H1 (cell line): ENCODE results near the gene HMGN2. TPM values are rescaled to one million over a fixed set of nuclear protein-coding genes. Genes with fewer than 3 reads are reported as not detected.

Experiments
- CTCF ChIA-PET: fragments of 300-600 bp; sonication (Branson Sonifier 250); formaldehyde crosslinking; loops from one replicate; lab custom pipeline; 2021; ENCODE audit not compliant: partially characterized antibody; lab: Charles Lee
- POLR2A ChIA-PET: fragments of 300-600 bp; sonication (Branson Sonifier 250); formaldehyde crosslinking; loops from one replicate; lab custom pipeline; 2021; ENCODE audit warnings: inconsistent platforms; ENCODE audit not compliant: partially characterized antibody; lab: Charles Lee
- DNase-seq, 2 experiments: peaks; one replicate each; pipeline versions ENCODE4 v3.0.0 to v3.0.0-alpha.2; 2010 to 2022; ENCODE audit warnings: low spot score in 2 of 2, low read depth in 1 of 2, mixed read lengths in 1 of 2
- FAIRE-seq: peaks from 2 replicates; lab custom pipeline; 2011; peaks lifted over from hg19 to GRCh38; lab: Jason Lieb, UNC
- H2AFZ ChIP-seq: 2 replicates; pipeline ENCODE4 v1.8.1; 2012; ENCODE audit warnings: low read length, inconsistent platforms
- H2AK5ac ChIP-seq: 2 replicates; pipeline ENCODE4 v1.6.1; 2013; ENCODE audit warnings: low read depth, low read length
- H2BK120ac ChIP-seq: replicated peaks from 2 replicates; pipeline ENCODE3; 2013; ENCODE audit warnings: low read depth, low read length, inconsistent platforms
- H2BK12ac ChIP-seq: 2 replicates; pipeline ENCODE4 v1.6.1; 2013; ENCODE audit warnings: low read depth, low read length
- H2BK15ac ChIP-seq: 2 replicates; pipeline ENCODE4 v1.6.1; 2013; ENCODE audit warnings: low read length
- H2BK20ac ChIP-seq: 2 replicates; pipeline ENCODE4 v1.6.1; 2013; ENCODE audit warnings: low read length
- H2BK5ac ChIP-seq: 2 replicates; pipeline ENCODE4 v1.6.1; 2013; ENCODE audit warnings: low read depth, low read length
- H3K14ac ChIP-seq: 2 replicates; pipeline ENCODE4 v1.6.1; 2013; ENCODE audit warnings: inconsistent platforms; ENCODE audit not compliant: insufficient read length
- H3K18ac ChIP-seq: 2 replicates; pipeline ENCODE4 v1.6.1; 2013; ENCODE audit warnings: low read length; ENCODE audit errors: extremely low read depth
- H3K23ac ChIP-seq: 2 replicates; pipeline ENCODE4 v1.6.1; 2013; ENCODE audit warnings: inconsistent platforms; ENCODE audit not compliant: insufficient read length
- H3K23me2 ChIP-seq: 2 replicates; pipeline ENCODE4 v1.6.1; 2013; ENCODE audit warnings: low read depth, low read length
- H3K27ac ChIP-seq: 2 replicates; pipeline ENCODE4 v1.6.1; 2011; ENCODE audit warnings: low read depth, low read length, inconsistent platforms
- H3K27me3 ChIP-seq, 4 experiments: replicated peaks in 1 of 4; 1 replicate in 1 of 4; 2 replicates in 3 of 4; pipeline versions ENCODE4 v1.6.1 to v1.8.1; 2011 to 2013; ENCODE audit warnings: low read length in 3 of 4, mild to moderate bottlenecking in 3 of 4, inconsistent platforms in 2 of 4, mixed read lengths in 2 of 4, moderate library complexity in 1 of 4; ENCODE audit not compliant: control insufficient read depth in 3 of 4, insufficient read depth in 3 of 4; ENCODE audit errors: extremely low read depth in 1 of 4
- H3K36me3 ChIP-seq, 4 experiments: 2 replicates each; pipeline versions ENCODE4 v1.6.1 to v1.8.1; 2011 to 2013; ENCODE audit warnings: mild to moderate bottlenecking in 4 of 4, low read length in 3 of 4, moderate library complexity in 2 of 4, control low read depth in 1 of 4, inconsistent platforms in 1 of 4; ENCODE audit not compliant: insufficient read depth in 4 of 4, control insufficient read depth in 2 of 4
- H3K4ac ChIP-seq: replicated peaks from 2 replicates; pipeline ENCODE3; 2013; ENCODE audit warnings: low read length, low read depth, mixed read lengths, inconsistent platforms; ENCODE audit not compliant: insufficient read length
- H3K4me1 ChIP-seq, 4 experiments: replicated peaks in 1 of 4; 1 replicate in 1 of 4; 2 replicates in 3 of 4; pipeline versions ENCODE4 v1.6.1 to v1.8.1; 2011 to 2013; ENCODE audit warnings: low read length in 3 of 4, inconsistent platforms in 2 of 4, mixed read lengths in 1 of 4; ENCODE audit not compliant: insufficient read depth in 4 of 4, control insufficient read depth in 3 of 4
- H3K4me2 ChIP-seq, 2 experiments: 2 replicates each; pipeline versions ENCODE4 v1.6.1 to v1.8.1; 2011 to 2013; ENCODE audit warnings: low read depth in 2 of 2, low read length in 2 of 2, control low read depth in 1 of 2, inconsistent platforms in 1 of 2, mild to moderate bottlenecking in 1 of 2; ENCODE audit not compliant: insufficient read depth in 1 of 2
- H3K4me3 ChIP-seq, 4 experiments: fragments of 200-600, 300-600 bp in 1 of 4; sonication (generic), shearing (Covaris generic), sonication (Bioruptor Twin) in 1 of 4; 2 replicates each; pipeline versions ENCODE4 v1.5.1 to v1.8.1; 2011 to 2016; ENCODE audit warnings: low read length in 4 of 4, low read depth in 3 of 4, control low read depth in 2 of 4, inconsistent platforms in 2 of 4, mild to moderate bottlenecking in 2 of 4, mixed read lengths in 1 of 4, moderate library complexity in 1 of 4; ENCODE audit not compliant: insufficient read depth in 2 of 4; ENCODE audit errors: extremely low read depth in 1 of 4
- H3K56ac ChIP-seq: replicated peaks from 2 replicates; pipeline ENCODE3; 2013; ENCODE audit warnings: low read depth, mild to moderate bottlenecking, mixed read lengths, low read length, inconsistent platforms; ENCODE audit not compliant: insufficient read length
- H3K79me1 ChIP-seq: 2 replicates; pipeline ENCODE4 v1.6.1; 2013; ENCODE audit warnings: low read depth, low read length, control low read depth
- H3K79me2 ChIP-seq, 2 experiments: 2 replicates each; pipeline versions ENCODE4 v1.6.1 to v1.8.1; 2012 to 2013; ENCODE audit warnings: low read length in 2 of 2, mild to moderate bottlenecking in 2 of 2, inconsistent platforms in 1 of 2; ENCODE audit not compliant: insufficient read depth in 2 of 2, control insufficient read depth in 1 of 2
- H3K9ac ChIP-seq, 4 experiments: replicated peaks in 1 of 4; 1 replicate in 1 of 4; 2 replicates in 3 of 4; pipeline versions ENCODE4 v1.6.1 to v1.8.1; 2011 to 2013; ENCODE audit warnings: low read depth in 3 of 4, low read length in 3 of 4, control low read depth in 2 of 4, mild to moderate bottlenecking in 2 of 4, moderate library complexity in 2 of 4, inconsistent platforms in 1 of 4; ENCODE audit errors: extremely low read depth in 1 of 4
- H3K9me3 ChIP-seq, 2 experiments: 2 replicates each; pipeline versions ENCODE4 v1.6.1 to v1.8.1; 2012 to 2013; ENCODE audit warnings: mild to moderate bottlenecking in 2 of 2, moderate library complexity in 2 of 2, control low read depth in 1 of 2, inconsistent platforms in 1 of 2, low read depth in 1 of 2, low read length in 1 of 2, mixed read lengths in 1 of 2; ENCODE audit not compliant: insufficient read depth in 2 of 2
- H4K20me1 ChIP-seq, 2 experiments: replicated peaks in 1 of 2; 2 replicates each; pipeline versions ENCODE3 to v1.8.1; 2011 to 2013; ENCODE audit warnings: inconsistent platforms in 2 of 2, low read length in 2 of 2, mild to moderate bottlenecking in 1 of 2; ENCODE audit not compliant: insufficient read depth in 2 of 2, control insufficient read depth in 1 of 2
- H4K5ac ChIP-seq: 2 replicates; pipeline ENCODE4 v1.6.1; 2013; ENCODE audit warnings: low read length, low read depth, mixed read lengths, inconsistent platforms; ENCODE audit not compliant: insufficient read length
- H4K8ac ChIP-seq: 2 replicates; pipeline ENCODE4 v1.8.0; 2013; ENCODE audit warnings: mild to moderate bottlenecking, moderate library complexity, low read length, inconsistent platforms; ENCODE audit not compliant: insufficient read depth; ENCODE audit errors: extremely low read depth
- H4K91ac ChIP-seq: replicated peaks from 2 replicates; pipeline ENCODE3; 2013; ENCODE audit warnings: low read length, mixed read lengths, inconsistent platforms; ENCODE audit not compliant: insufficient read length
- ASH2L ChIP-seq: fragments of 200-600, 300-600 bp; sonication (generic); IDR thresholded peaks from one replicate; pipeline ENCODE4 v1.7.1; 2017; ENCODE audit warnings: low read length
- CBX5 ChIP-seq: fragments of 300-800, 300-1000 bp; sonication (generic); IDR thresholded peaks from 2 replicates; pipeline ENCODE4 v1.7.1; 2016; ENCODE audit warnings: antibody characterized with exemption, low read length, low read depth
- CEBPB ChIP-seq: IDR thresholded peaks from 2 replicates; pipeline ENCODE4 v1.6.1; 2012; ENCODE audit warnings: low read depth, low read length
- KDM4A ChIP-seq: IDR thresholded peaks from one replicate; pipeline ENCODE4 v1.7.1; 2012; ENCODE audit warnings: low read depth, mild to moderate bottlenecking, moderate library complexity, low read length, inconsistent platforms; ENCODE audit not compliant: severe bottlenecking
- RAD21 ChIP-seq, 2 experiments: IDR thresholded peaks in 1 of 2; conservative IDR thresholded peaks in 1 of 2; 2 replicates each; pipeline ENCODE4 v1.6.1; 2011; ENCODE audit warnings: low read depth in 2 of 2, low read length in 2 of 2, improper control_type of control experiment in 1 of 2, inconsistent platforms in 1 of 2, mild to moderate bottlenecking in 1 of 2, moderate library complexity in 1 of 2
- RBBP5 ChIP-seq: IDR thresholded peaks from 2 replicates; pipeline ENCODE4 v1.7.1; 2012; ENCODE audit warnings: low read depth, mild to moderate bottlenecking, inconsistent platforms, low read length, moderate library complexity, borderline replicate concordance
- SP4 ChIP-seq: IDR thresholded peaks from 2 replicates; pipeline ENCODE4 v1.6.1; 2012; ENCODE audit warnings: low read length, inconsistent platforms
- SUZ12 ChIP-seq: fragments of 200-600 bp; sonication (generic); IDR thresholded peaks from 2 replicates; pipeline ENCODE4 v1.6.1; 2012; ENCODE audit warnings: mild to moderate bottlenecking, inconsistent platforms, low read length, moderate library complexity, mixed read lengths
- TAF7 ChIP-seq: optimal IDR thresholded peaks from 2 replicates; pipeline ENCODE3; 2011; ENCODE audit warnings: low read depth, mild to moderate bottlenecking, inconsistent platforms, low read length, moderate library complexity, borderline replicate concordance
- TCF12 ChIP-seq: IDR thresholded peaks from 2 replicates; pipeline ENCODE4 v1.6.1; 2011; ENCODE audit warnings: low read depth, mild to moderate bottlenecking, low read length
- WGBS, 2 experiments: shearing (Covaris generic) in 1 of 2; methylation state at CpG; one replicate each; pipeline versions ENCODE4 v1.1.6 to v1.1.7; 2013 to 2015; ENCODE audit warnings: low lambda C conversion rate in 2 of 2, mixed read lengths in 2 of 2, inconsistent platforms in 1 of 2, low coverage in 1 of 2, missing lambda C conversion rate in 1 of 2; ENCODE audit not compliant: insufficient replicate concordance in 2 of 2, insufficient coverage in 1 of 2, insufficient read length in 1 of 2; ENCODE audit errors: extremely low coverage in 1 of 2, missing lambda C conversion rate in 1 of 2; 5-methylcytosine and 5-hydroxymethylcytosine counted together
- polyA plus RNA-seq, 7 experiments: library from polyadenylated mRNA; depleted of rRNA in 3 of 7; stranded (reverse) in 5 of 7; unstranded in 2 of 7; fragments of >200 nt in 5 of 7; fragments of 200-250 nt in 2 of 7; gene quantifications; 1 replicate in 5 of 7; 2 replicates in 1 of 7; 4 replicates in 1 of 7; pipeline versions ENCODE4 v1.2.1 to v1.2.3, GENCODE V29; 2011 to 2013; ENCODE audit warnings: missing spikeins in 2 of 7, mixed read lengths in 2 of 7
- total RNA-seq: library from RNA; stranded (reverse); fragmentation: NEBNext Ultra II Directional; extraction: Animal tissue kit (Norgen Biotek cat#: 25700); gene quantifications from 2 replicates; pipeline ENCODE4 v1.2.1, GENCODE V29; 2021

The HMGN2 gene
- total and polyA plus RNA-seq, 2 of the 8 experiments (the other 6 are each of a cell fraction or from before 2014, with no cell fraction given) = 254 to 453 TPM

- H3K27ac ChIP-seq = peak overlapping the region; percentile 58; the same call in 1 of the 2 replicates
- WGBS, 2 experiments = 2% methylated on average over 33 of the region's 52 CpGs; no CpG with 5 or more reads in 1 of the 2 experiments
- no peaks in the 10 kb centered on the region for H3K9me3 ChIP-seq
- H3K23me2 ChIP-seq = peaks cover 11% of the 10 kb centered on the region
- peak; percentile 36 to 84 for DNase-seq
- H3K18ac ChIP-seq = peak overlapping the region; percentile 80
- peak overlapping the region; percentile 84 to 96 for H3K4me2 ChIP-seq
- H4K8ac ChIP-seq = peak overlapping the region; percentile 35
- no peak for FAIRE-seq
- ChIA-PET CTCF (interaction anchor here (0.8 to 4.3 kb wide), 8 partner anchors 9 to 191 kb away, joined by 3 to 16 read pairs (median 7); partner anchors contain the start of gene RPS6KA1), POLR2A (interaction anchor here (0.8 to 5.0 kb wide), 36 partner anchors 10 to 385 kb away, joined by 3 to 73 read pairs (median 5); partner anchors contain the start of genes CD52, DHDDS, LIN28A and RPS6KA1)
- no peak overlapping the region for H2AK5ac ChIP-seq
- peak overlapping the region; percentile 36 for H3K56ac ChIP-seq
- H3K27me3 ChIP-seq = peaks cover 0 to 4% (median 0%) of the 10 kb centered on the region in 4 experiments; a peak in 2 of 7 replicates
- H3K14ac ChIP-seq = no peak overlapping the region
- peak overlapping the region; percentile 40 to 69 (median 58) for H3K9ac ChIP-seq
- H3K4me3 ChIP-seq = peak overlapping the region; percentile 65 to 96 (median 78)
- H3K4ac ChIP-seq = peak overlapping the region; percentile 57
- H2BK120ac ChIP-seq = no peak overlapping the region
- H3K23ac ChIP-seq = no peak overlapping the region
- H4K5ac ChIP-seq = peak overlapping the region; percentile 20
- H3K36me3 ChIP-seq = peaks cover 21 to 49% (median 35%) of the 10 kb centered on the region in 4 experiments
- no peak overlapping the region for H2AFZ ChIP-seq
- H4K20me1 ChIP-seq = peaks cover 6 to 14% of the 10 kb centered on the region in 2 experiments
- no peaks in the 10 kb centered on the region; the same call in 1 of the 2 replicates for H3K79me1 ChIP-seq
- peaks cover 8 to 13% (median 11%) of the 10 kb centered on the region in 4 experiments for H3K4me1 ChIP-seq
- no peak overlapping the region for H2BK20ac ChIP-seq
- peak overlapping the region; percentile 75; the same call in 1 of the 2 replicates for H2BK12ac ChIP-seq
- H2BK15ac ChIP-seq = 0 out of 2 replicates have a peak overlapping the region, but pooled peaks have one; percentile 81
- no peak overlapping the region for H4K91ac ChIP-seq
- H2BK5ac ChIP-seq = peak overlapping the region; percentile 85; the same call in 1 of the 2 replicates
- peaks cover 5 to 15% of the 10 kb centered on the region in 2 experiments; a peak in 3 of 4 replicates for H3K79me2 ChIP-seq
- TF ChIP-seq CBX5 (no peak), RAD21 (IDR thresholded peaks at IDR 0.05 in 1 of 2, conservative IDR thresholded peaks at IDR 0.05 in 1 of 2; ENCODE audit: low read depth in 2 of 2, low read length in 2 of 2) (no peak), ASH2L (peak; percentile 50), KDM4A (no peak), TCF12 (no peak), RBBP5 (0 out of 2 replicates have a peak, but pooled peaks have one; percentile 34), TAF7 (no peak), SUZ12 (no peak), CEBPB (peak; percentile 0; the same call in 1 of the 2 replicates), SP4 (peak; percentile 27; the same call in 1 of the 2 replicates)
Observed at GRCh38 chr1:26471498-26472319, 531 bp upstream of the HMGN2 start.
